DND-41 (cell line): ENCODE measurements around the gene ATP6V1F.

Source experiments
- ATAC-seq: fragments of 200-7000 bp; cut with Tn5 transposase; 3 replicates; pipeline ENCODE4 v1.9.1; 2021; ENCODE audit warnings: low read depth; ENCODE audit not compliant: insufficient read depth
- DNase-seq: peaks from one replicate; pipeline ENCODE4 v3.0.0-alpha.2; 2020
- H2AFZ ChIP-seq: 2 replicates; pipeline ENCODE4 v1.6.0; 2012; ENCODE audit warnings: low read depth, low read length
- H3K27ac ChIP-seq: 2 replicates; pipeline ENCODE4 v1.5.1; 2012; ENCODE audit warnings: low read length, inconsistent platforms
- H3K27me3 ChIP-seq: fragments of 200-600 bp; sonication (generic); 2 replicates; pipeline ENCODE4 v1.6.0; 2012; ENCODE audit warnings: low read length, mild to moderate bottlenecking, inconsistent platforms; ENCODE audit not compliant: insufficient read depth, poor library complexity
- H3K36me3 ChIP-seq: 2 replicates; pipeline ENCODE4 v1.5.1; 2012; ENCODE audit warnings: low read length, inconsistent platforms; ENCODE audit not compliant: insufficient read depth
- H3K4me1 ChIP-seq: 2 replicates; pipeline ENCODE4 v1.5.1; 2012; ENCODE audit warnings: mild to moderate bottlenecking, low read length; ENCODE audit not compliant: insufficient read depth
- H3K4me2 ChIP-seq: 2 replicates; pipeline ENCODE4 v1.6.0; 2012; ENCODE audit warnings: mild to moderate bottlenecking, moderate library complexity, low read length, inconsistent platforms; ENCODE audit not compliant: insufficient read depth
- H3K4me3 ChIP-seq, 2 experiments: fragments of 200-600 bp in 1 of 2; shearing (Covaris generic) in 1 of 2; 2 replicates each; pipeline ENCODE4 v1.5.1; 2012 to 2016; ENCODE audit warnings: inconsistent platforms in 2 of 2, low read length in 2 of 2, mild to moderate bottlenecking in 2 of 2, low read depth in 1 of 2, moderate library complexity in 1 of 2
- H3K79me2 ChIP-seq: 2 replicates; pipeline ENCODE4 v1.6.0; 2012; ENCODE audit warnings: low read length, inconsistent platforms; ENCODE audit not compliant: insufficient read depth
- H3K9ac ChIP-seq: 2 replicates; pipeline ENCODE4 v1.6.0; 2012; ENCODE audit warnings: low read depth, mild to moderate bottlenecking, inconsistent platforms, low read length, moderate library complexity
- H3K9me3 ChIP-seq: 2 replicates; pipeline ENCODE4 v1.5.1; 2012; ENCODE audit warnings: low read length, moderate library complexity, mild to moderate bottlenecking, inconsistent platforms; ENCODE audit not compliant: insufficient read depth, severe bottlenecking
- H4K20me1 ChIP-seq: 2 replicates; pipeline ENCODE4 v1.6.0; 2012; ENCODE audit warnings: low read length; ENCODE audit not compliant: insufficient read depth
- EZH2 ChIP-seq: IDR thresholded peaks from 3 replicates; pipeline ENCODE4 v1.6.1; 2012; ENCODE audit warnings: borderline replicate concordance, low read depth, mild to moderate bottlenecking, moderate library complexity, low read length, inconsistent platforms; ENCODE audit not compliant: severe bottlenecking
- TF ChIP-seq, protein P1 (sequence below): IDR thresholded peaks from 2 replicates; pipeline ENCODE4 v1.5.1; 2012; ENCODE audit warnings: borderline replicate concordance, low read length, moderate library complexity, mild to moderate bottlenecking; ENCODE audit not compliant: poor library complexity, severe bottlenecking; ENCODE audit errors: extremely low read depth

ATP6V1F gene

DNA sequence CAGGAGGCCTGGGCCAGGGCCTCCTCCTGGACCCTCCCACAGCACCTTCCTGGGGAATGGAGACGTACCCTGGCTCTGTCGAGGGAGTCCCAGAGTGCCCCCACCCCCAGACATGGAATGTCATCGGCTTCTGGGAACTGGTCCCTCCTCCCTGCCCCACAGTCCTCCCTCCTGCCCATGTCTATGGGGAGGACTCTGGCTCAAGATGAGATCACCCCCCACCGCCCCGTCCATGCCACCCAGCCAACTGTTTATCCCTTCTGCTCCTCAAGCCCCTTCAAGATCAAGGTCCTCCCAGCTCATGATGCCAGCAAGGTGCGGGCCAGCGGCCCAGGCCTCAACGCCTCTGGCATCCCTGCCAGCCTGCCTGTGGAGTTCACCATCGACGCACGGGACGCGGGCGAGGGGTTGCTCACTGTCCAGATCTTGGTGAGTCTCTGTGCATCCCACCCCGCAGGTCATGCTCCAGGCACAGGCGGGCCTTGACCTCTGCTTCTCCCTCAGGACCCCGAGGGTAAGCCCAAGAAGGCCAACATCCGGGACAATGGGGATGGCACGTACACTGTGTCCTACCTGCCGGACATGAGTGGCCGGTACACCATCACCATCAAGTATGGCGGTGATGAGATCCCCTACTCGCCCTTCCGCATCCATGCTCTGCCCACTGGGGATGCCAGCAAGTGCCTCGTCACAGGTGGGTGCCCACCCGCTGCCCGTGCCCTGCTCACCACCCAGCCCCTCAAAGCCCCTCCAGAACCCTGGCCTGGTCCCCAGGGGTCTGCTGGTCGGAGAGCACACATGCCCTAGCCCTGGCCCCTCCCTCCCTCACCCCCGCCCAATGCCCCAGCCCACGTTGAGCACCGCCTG lies 14.1 kb upstream of the ATP6V1F start:
- H3K4me3 ChIP-seq = no peak overlapping the region
- no peaks in the 10 kb centered on the region for H3K36me3 ChIP-seq
- no peak overlapping the region for H3K27ac ChIP-seq
- no peak for DNase-seq
- H3K79me2 ChIP-seq = no peaks in the 10 kb centered on the region
- H2AFZ ChIP-seq = no peak overlapping the region
- no peak overlapping the region for H3K9ac ChIP-seq
- TF ChIP-seq EZH2 = no peak
- H3K4me2 ChIP-seq = no peak overlapping the region
- no peaks in the 10 kb centered on the region for H4K20me1 ChIP-seq
- no peak for ATAC-seq
- H3K4me1 ChIP-seq = no peaks in the 10 kb centered on the region
- H3K9me3 ChIP-seq = no peaks in the 10 kb centered on the region
- no peaks in the 10 kb centered on the region for H3K27me3 ChIP-seq

DNA sequence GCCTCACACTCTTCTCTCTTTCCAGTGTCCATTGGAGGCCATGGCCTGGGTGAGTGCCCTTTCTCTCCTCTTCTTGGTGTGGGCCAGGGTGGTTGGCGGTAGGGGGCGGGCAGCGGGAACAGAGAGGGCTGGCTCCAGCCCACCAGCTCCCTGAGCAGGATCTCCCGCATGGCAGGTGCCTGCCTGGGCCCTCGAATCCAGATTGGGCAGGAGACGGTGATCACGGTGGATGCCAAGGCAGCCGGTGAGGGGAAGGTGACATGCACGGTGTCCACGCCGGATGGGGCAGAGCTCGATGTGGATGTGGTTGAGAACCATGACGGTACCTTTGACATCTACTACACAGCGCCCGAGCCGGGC lies 13.5 kb upstream of the ATP6V1F start:
- no peaks in the 10 kb centered on the region for H3K79me2 ChIP-seq
- ATAC-seq (no peak), DNase-seq (no peak)
- no peak overlapping the region for H3K4me2 ChIP-seq
- H4K20me1 ChIP-seq = no peaks in the 10 kb centered on the region
- no peak overlapping the region for H3K9ac ChIP-seq
- H3K27ac ChIP-seq = no peak overlapping the region
- H3K9me3 ChIP-seq = no peaks in the 10 kb centered on the region
- TF ChIP-seq, protein P1, sequence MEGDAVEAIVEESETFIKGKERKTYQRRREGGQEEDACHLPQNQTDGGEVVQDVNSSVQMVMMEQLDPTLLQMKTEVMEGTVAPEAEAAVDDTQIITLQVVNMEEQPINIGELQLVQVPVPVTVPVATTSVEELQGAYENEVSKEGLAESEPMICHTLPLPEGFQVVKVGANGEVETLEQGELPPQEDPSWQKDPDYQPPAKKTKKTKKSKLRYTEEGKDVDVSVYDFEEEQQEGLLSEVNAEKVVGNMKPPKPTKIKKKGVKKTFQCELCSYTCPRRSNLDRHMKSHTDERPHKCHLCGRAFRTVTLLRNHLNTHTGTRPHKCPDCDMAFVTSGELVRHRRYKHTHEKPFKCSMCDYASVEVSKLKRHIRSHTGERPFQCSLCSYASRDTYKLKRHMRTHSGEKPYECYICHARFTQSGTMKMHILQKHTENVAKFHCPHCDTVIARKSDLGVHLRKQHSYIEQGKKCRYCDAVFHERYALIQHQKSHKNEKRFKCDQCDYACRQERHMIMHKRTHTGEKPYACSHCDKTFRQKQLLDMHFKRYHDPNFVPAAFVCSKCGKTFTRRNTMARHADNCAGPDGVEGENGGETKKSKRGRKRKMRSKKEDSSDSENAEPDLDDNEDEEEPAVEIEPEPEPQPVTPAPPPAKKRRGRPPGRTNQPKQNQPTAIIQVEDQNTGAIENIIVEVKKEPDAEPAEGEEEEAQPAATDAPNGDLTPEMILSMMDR = no peak
- TF ChIP-seq EZH2 = no peak
- H3K4me1 ChIP-seq = no peaks in the 10 kb centered on the region
- H2AFZ ChIP-seq = no peak overlapping the region
- H3K36me3 ChIP-seq = no peaks in the 10 kb centered on the region
- H3K4me3 ChIP-seq = no peak overlapping the region
- no peaks in the 10 kb centered on the region for H3K27me3 ChIP-seq

DNA sequence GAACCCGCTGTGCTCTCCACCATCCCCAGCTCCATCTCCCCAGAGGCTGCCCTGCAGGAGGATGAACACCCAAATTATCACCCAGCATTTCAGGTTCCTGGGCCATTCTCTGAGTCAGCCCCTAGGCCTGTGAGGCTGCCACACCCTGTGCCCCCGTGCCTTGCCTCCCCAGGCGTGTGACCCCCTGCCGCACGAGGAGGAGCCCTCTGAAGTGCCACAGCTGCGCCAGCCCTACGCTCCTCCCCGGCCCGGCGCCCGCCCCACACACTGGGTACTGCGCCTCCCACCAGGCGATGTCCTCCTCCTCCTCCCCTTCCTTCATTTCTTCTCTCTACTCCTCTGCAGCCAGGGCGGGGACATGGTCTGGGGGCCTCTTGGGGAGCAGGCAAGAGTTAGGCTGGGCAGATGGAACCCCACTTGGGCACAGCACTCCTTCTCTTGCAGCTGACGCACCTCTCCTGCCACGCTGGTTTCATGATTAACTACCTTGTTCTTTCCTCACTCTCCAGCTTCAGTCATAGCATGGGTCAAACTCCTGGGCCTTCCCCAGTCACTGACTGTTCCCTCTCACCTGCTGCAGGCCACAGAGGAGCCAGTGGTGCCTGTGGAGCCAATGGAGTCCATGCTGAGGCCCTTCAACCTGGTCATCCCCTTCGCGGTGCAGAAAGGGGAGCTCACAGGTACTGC lies 12.7 kb upstream of the ATP6V1F start:
- H4K20me1 ChIP-seq = no peaks in the 10 kb centered on the region

More for the DNA sequence above, 12.7 kb upstream of the ATP6V1F start:
- Histone ChIP-seq H3K4me1 (no peaks in the 10 kb centered on the region), H3K4me3 (no peak overlapping the region), H3K9me3 (no peaks in the 10 kb centered on the region), H3K9ac (no peak overlapping the region), H3K27ac (no peak overlapping the region), H3K36me3 (no peaks in the 10 kb centered on the region), H3K27me3 (no peaks in the 10 kb centered on the region), H2AFZ (no peak overlapping the region), H3K79me2 (no peaks in the 10 kb centered on the region), H3K4me2 (no peak overlapping the region)
- TF ChIP-seq, protein P1 = no peak
- TF ChIP-seq EZH2 = no peak
- no peak for DNase-seq
- no peak for ATAC-seq
